ENCODE measurements around the gene GART. TPM values are rescaled to one million over a fixed set of nuclear protein-coding genes. Genes with fewer than 3 reads are reported as not detected.

Gene GART
- total and polyA plus RNA-seq, 2 of the 8 experiments (the other 6 are each of a cell fraction or from before 2014, with no cell fraction given): 23.1 to 231 TPM

- H3K9me3 ChIP-seq (ENCODE audit: insufficient read depth in 2 of 2, low read depth in 1 of 2, low read length in 1 of 2): no peaks in the 10 kb centered on the region
- no peak overlapping the region for H3K4me3 ChIP-seq (ENCODE audit: extremely low read depth in 1 of 4, insufficient read depth in 2 of 4, low read depth in 3 of 4, low read length in 4 of 4)
- no peak overlapping the region for H2AK5ac ChIP-seq (ENCODE audit: low read depth, low read length)
- no peak overlapping the region for H2BK20ac ChIP-seq (ENCODE audit: low read length)
- FAIRE-seq (no peak), DNase-seq (ENCODE audit: low read depth in 1 of 2, low spot score in 2 of 2) (no peak)
- H4K91ac ChIP-seq (replicated peaks; ENCODE audit: insufficient read length, low read length): no peak overlapping the region
- WGBS, 2 experiments (ENCODE audit: extremely low coverage in 1 of 2, insufficient coverage in 1 of 2, insufficient read length in 1 of 2, insufficient replicate concordance in 2 of 2, low coverage in 1 of 2, low lambda C conversion rate in 2 of 2, missing lambda C conversion rate in 1 of 2): 94% methylated on average over 2 of the region's 2 CpGs; no CpG with 5 or more reads in 1 of the 2 experiments
- H3K27ac ChIP-seq (ENCODE audit: low read depth, low read length): no peak overlapping the region
- H2BK120ac ChIP-seq (replicated peaks; ENCODE audit: low read depth, low read length): no peak overlapping the region
- H3K4me1 ChIP-seq (replicated peaks in 1 of 4; ENCODE audit: control insufficient read depth in 3 of 4, insufficient read depth in 4 of 4, low read length in 3 of 4): no peaks in the 10 kb centered on the region
- no peak overlapping the region for H4K8ac ChIP-seq (ENCODE audit: extremely low read depth, insufficient read depth, low read length)
- H3K79me2 ChIP-seq (ENCODE audit: control insufficient read depth in 1 of 2, insufficient read depth in 2 of 2, low read length in 2 of 2): peaks cover 54 to 96% of the 10 kb centered on the region in 2 experiments
- ChIA-PET CTCF (ENCODE audit: partially characterized antibody) (interaction anchor here (1.6 kb wide), 1 partner anchor 9 kb away, joined by 3 read pairs; the partner anchor contains the start of gene SON), POLR2A (ENCODE audit: partially characterized antibody) (interaction anchor here (0.6 to 3.0 kb wide), 16 partner anchors 9 to 55 kb away, joined by 3 to 25 read pairs (median 3); partner anchors contain the start of genes DONSON, GART and SON)
- H2AFZ ChIP-seq (ENCODE audit: low read length): no peak overlapping the region
- no peak overlapping the region for H3K9ac ChIP-seq (replicated peaks in 1 of 4; ENCODE audit: extremely low read depth in 1 of 4, low read depth in 3 of 4, low read length in 3 of 4)
- H2BK5ac ChIP-seq (ENCODE audit: low read depth, low read length): no peak overlapping the region
- H3K36me3 ChIP-seq (ENCODE audit: control insufficient read depth in 2 of 4, insufficient read depth in 4 of 4, low read length in 3 of 4): peaks cover 51 to 96% (median 73%) of the 10 kb centered on the region in 4 experiments
- H3K79me1 ChIP-seq (ENCODE audit: low read depth, low read length): peaks cover 16% of the 10 kb centered on the region
- no peak overlapping the region for H3K4me2 ChIP-seq (ENCODE audit: insufficient read depth in 1 of 2, low read depth in 2 of 2, low read length in 2 of 2)
- no peak overlapping the region for H3K23ac ChIP-seq (ENCODE audit: insufficient read length)
- H3K18ac ChIP-seq (ENCODE audit: extremely low read depth, low read length): no peak overlapping the region
- H3K4ac ChIP-seq (replicated peaks; ENCODE audit: insufficient read length, low read depth, low read length): no peak overlapping the region
- H4K5ac ChIP-seq (ENCODE audit: insufficient read length, low read depth, low read length): no peak overlapping the region
- peaks cover 32 to 44% of the 10 kb centered on the region in 2 experiments for H4K20me1 ChIP-seq (replicated peaks in 1 of 2; ENCODE audit: control insufficient read depth in 1 of 2, insufficient read depth in 2 of 2, low read length in 2 of 2)
- H3K23me2 ChIP-seq (ENCODE audit: low read depth, low read length): no peaks in the 10 kb centered on the region
- H3K56ac ChIP-seq (replicated peaks; ENCODE audit: insufficient read length, low read depth, low read length): no peak overlapping the region
- no peak overlapping the region for H3K14ac ChIP-seq (ENCODE audit: insufficient read length)
- H3K27me3 ChIP-seq (replicated peaks in 1 of 4; ENCODE audit: control insufficient read depth in 3 of 4, extremely low read depth in 1 of 4, insufficient read depth in 3 of 4, low read length in 3 of 4): no peaks in the 10 kb centered on the region
- no peak overlapping the region for H2BK12ac ChIP-seq (ENCODE audit: low read depth, low read length)
- TF ChIP-seq KDM5A (IDR thresholded peaks at IDR 0.05; ENCODE audit: low read length) (no peak), POLR2A (IDR thresholded peaks at IDR 0.05; ENCODE audit: control extremely low read depth in 1 of 2, low read depth in 2 of 2, low read length in 2 of 2) (peak; percentile 4 to 28; a peak in 1 of 3 replicates)
- no peak overlapping the region for H2BK15ac ChIP-seq (ENCODE audit: low read length)
Observed at GRCh38 chr21:33551664-33552063, 9.7 kb upstream of the GART start.
